Right lobe of liver (tissue), 6 donors: ENCODE measurements around the gene ZNF48. TPM values are rescaled to one million over a fixed set of nuclear protein-coding genes. Genes with fewer than 3 reads are reported as not detected.

Experiments
- ATAC-seq, 4 donors: fragments of 200-7000 bp; cut with Tn5 transposase; one replicate each; pipeline ENCODE4 v1.9.1; 2020; ENCODE audit warnings: mild to moderate bottlenecking in 4 of 4, moderate library complexity in 4 of 4
- DNase-seq, 3 donors: peaks; one replicate each; pipeline ENCODE4 v3.0.0-alpha.2; 2020
- H3K27ac ChIP-seq, 3 donors: fragments of 200-600 bp; one replicate each; pipeline ENCODE4 v1.8.0; 2022
- H3K27me3 ChIP-seq, 2 donors: fragments of 200-600 bp; one replicate each; pipeline ENCODE4 v1.8.0; 2022
- H3K36me3 ChIP-seq, 4 donors: fragments of 200-600 bp; sonication (generic) in 1 of 4; one replicate each; pipeline versions ENCODE4 v1.5.1 to v1.8.0; 2017 to 2022; ENCODE audit warnings: control low read depth in 1 of 4
- H3K4me1 ChIP-seq, 4 donors: fragments of 200-600 bp; sonication (generic) in 1 of 4; one replicate each; pipeline versions ENCODE4 v1.5.1 to v1.8.0; 2017 to 2022; ENCODE audit warnings: control low read depth in 1 of 4
- H3K4me3 ChIP-seq, 3 donors: fragments of 200-600 bp; one replicate each; pipeline ENCODE4 v1.8.0; 2022
- H3K9me3 ChIP-seq, 4 donors: fragments of 200-600 bp; sonication (generic) in 1 of 4; one replicate each; pipeline versions ENCODE4 v1.5.1 to v1.8.0; 2017 to 2022; ENCODE audit warnings: control low read depth in 1 of 4
- POLR2A ChIP-seq: fragments of 450-650 bp; IDR thresholded peaks from one replicate; pipeline ENCODE4 v1.6.1; 2017; ENCODE audit warnings: antibody characterized with exemption, mild to moderate bottlenecking
- WGBS: methylation state at CpG from one replicate; pipeline ENCODE4 v1.1.6; 2018; ENCODE audit warnings: low coverage, low lambda C conversion rate; ENCODE audit not compliant: insufficient coverage; ENCODE audit errors: missing lambda C conversion rate; 5-methylcytosine and 5-hydroxymethylcytosine counted together
- intact Hi-C, 2 donors: fragments of 100-400 bp; cut with DNase I; formaldehyde crosslinking; loops; one replicate each; pipeline versions ENCODE4 v1.11.2 to v1.14.1; 2022
- total RNA-seq, 6 experiments: library from RNA; depleted of rRNA in 2 of 6; stranded (reverse); fragments of >200 nt in 2 of 6; fragmentation: NEBNext Ultra II Directional in 3 of 6; extraction: Animal tissue kit (Norgen Biotek cat#: 25700) in 3 of 6; gene quantifications; one replicate each; pipeline versions ENCODE4 v1.1.0 to v1.2.4, GENCODE V29; 2016 to 2023
- TF ChIP-seq, protein P1 (sequence below), 4 donors: fragments of 200-600 bp in 3 of 4; fragments of 450-650 bp in 1 of 4; IDR thresholded peaks; one replicate each; pipeline versions ENCODE4 v1.5.1 to v1.8.0; 2016 to 2022; ENCODE audit warnings: antibody characterized with exemption in 4 of 4, mild to moderate bottlenecking in 2 of 4
- donor health status: DM: no; HTN: yes; CAD: no.
- donor health status: DM: no; HTN: no; CAD: no.
- donor health status: DM: no; HTN: no; CAD: no.
- donor health status: DM: no; HTN: yes; CAD: no.
- donor health status: DM: no; HTN: yes; CAD: no.

The ZNF48 gene
- total RNA-seq, 6 experiments from 2014 or later, result 2.9 to 4.3 (median 3.9) TPM

DNA sequence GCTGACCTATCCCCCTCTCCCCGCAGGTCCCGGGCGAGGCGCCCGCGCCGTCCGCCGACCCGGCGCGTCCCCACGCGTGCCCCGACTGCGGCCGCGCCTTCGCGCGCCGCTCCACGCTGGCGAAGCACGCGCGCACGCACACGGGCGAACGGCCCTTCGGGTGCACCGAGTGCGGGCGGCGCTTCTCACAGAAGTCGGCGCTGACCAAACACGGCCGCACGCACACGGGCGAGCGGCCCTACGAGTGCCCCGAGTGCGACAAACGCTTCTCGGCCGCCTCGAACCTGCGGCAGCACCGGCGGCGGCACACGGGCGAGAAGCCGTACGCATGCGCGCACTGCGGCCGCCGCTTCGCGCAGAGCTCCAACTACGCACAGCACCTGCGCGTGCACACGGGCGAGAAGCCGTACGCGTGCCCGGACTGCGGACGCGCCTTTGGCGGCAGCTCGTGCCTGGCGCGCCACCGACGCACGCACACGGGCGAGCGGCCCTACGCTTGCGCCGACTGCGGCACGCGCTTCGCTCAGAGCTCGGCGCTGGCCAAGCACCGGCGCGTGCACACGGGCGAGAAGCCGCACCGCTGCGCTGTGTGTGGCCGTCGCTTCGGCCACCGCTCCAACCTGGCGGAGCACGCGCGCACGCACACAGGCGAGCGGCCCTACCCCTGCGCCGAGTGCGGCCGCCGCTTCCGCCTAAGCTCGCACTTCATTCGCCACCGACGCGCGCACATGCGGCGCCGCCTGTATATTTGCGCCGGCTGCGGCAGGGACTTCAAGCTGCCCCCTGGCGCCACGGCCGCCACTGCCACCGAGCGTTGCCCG lies 22.5 kb downstream of the ZNF48 start:
- H3K9me3 ChIP-seq, result no peaks in the 10 kb centered on the region
- peaks cover 0 to 6% (median 0%) of the 10 kb centered on the region in 4 donors for H3K36me3 ChIP-seq
- TF ChIP-seq POLR2A, result peak; percentile 70
- TF ChIP-seq, protein P1, sequence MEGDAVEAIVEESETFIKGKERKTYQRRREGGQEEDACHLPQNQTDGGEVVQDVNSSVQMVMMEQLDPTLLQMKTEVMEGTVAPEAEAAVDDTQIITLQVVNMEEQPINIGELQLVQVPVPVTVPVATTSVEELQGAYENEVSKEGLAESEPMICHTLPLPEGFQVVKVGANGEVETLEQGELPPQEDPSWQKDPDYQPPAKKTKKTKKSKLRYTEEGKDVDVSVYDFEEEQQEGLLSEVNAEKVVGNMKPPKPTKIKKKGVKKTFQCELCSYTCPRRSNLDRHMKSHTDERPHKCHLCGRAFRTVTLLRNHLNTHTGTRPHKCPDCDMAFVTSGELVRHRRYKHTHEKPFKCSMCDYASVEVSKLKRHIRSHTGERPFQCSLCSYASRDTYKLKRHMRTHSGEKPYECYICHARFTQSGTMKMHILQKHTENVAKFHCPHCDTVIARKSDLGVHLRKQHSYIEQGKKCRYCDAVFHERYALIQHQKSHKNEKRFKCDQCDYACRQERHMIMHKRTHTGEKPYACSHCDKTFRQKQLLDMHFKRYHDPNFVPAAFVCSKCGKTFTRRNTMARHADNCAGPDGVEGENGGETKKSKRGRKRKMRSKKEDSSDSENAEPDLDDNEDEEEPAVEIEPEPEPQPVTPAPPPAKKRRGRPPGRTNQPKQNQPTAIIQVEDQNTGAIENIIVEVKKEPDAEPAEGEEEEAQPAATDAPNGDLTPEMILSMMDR (IDR thresholded peaks at IDR 0.05), result peak; percentile 22 to 39 (median 27)
- ATAC-seq (peak; percentile 86 to 95 (median 92)), DNase-seq (peak; percentile 90 to 93 (median 91))
- peak overlapping the region; percentile 76 to 85 (median 80) for H3K27ac ChIP-seq
- peaks cover 0 to 13% (median 0%) of the 10 kb centered on the region in 4 donors for H3K4me1 ChIP-seq
- H3K4me3 ChIP-seq, result peak overlapping the region; percentile 55 to 68 (median 64)
- H3K27me3 ChIP-seq, result no peaks in the 10 kb centered on the region
- WGBS, result 0% methylated on average over 4 of the region's 140 CpGs
- intact Hi-C loops, result no loop called here

DNA sequence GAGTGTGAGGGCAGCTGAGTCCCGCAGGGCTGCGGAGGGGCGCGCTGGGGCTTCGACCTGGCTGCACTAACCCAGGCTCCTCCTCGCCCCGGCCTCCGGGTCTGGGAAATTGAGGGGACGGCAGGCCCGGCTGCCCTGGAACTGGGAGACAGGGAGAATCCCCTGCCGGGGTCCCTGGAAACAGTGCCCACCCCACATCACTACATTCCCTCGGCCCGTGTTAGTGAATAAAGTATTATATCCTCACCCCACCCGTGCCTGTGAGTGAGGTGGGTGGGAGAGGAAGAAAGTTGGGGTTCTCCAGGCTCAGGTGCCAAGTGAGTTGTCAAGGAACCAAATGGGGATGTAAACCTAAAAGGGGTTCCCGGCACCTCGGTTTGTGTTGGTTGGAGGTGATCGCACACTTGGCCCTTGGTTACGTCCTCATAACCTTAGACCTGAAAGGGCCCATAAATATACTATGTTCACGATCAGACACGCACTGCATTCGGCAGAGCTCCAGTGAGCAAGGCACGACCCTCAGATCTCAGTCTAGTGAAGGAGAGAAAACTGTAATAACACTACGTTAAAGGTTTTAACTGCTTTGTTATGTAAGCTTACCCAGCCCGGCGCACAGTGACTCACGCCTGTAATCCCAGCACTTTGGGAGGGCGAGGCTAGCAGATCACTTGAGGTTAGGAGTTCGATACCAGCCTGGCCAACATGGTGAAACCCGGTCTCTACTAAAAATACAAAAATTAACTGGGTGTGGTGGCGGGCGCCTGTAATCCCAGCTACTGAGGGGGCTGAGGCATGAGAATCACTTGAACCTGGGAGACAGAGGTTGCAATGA lies 23.3 kb downstream of the ZNF48 start:
- intact Hi-C loops, result no loop called here
- TF ChIP-seq POLR2A, result no peak
- TF ChIP-seq, protein P1 (IDR thresholded peaks at IDR 0.05), result no peak
- peak overlapping the region; percentile 55 to 68 (median 64) for H3K4me3 ChIP-seq
- H3K27me3 ChIP-seq, result no peaks in the 10 kb centered on the region
- no peaks in the 10 kb centered on the region for H3K9me3 ChIP-seq
- DNase-seq (no peak), ATAC-seq (no peak)
- H3K36me3 ChIP-seq, result peaks cover 0 to 5% (median 0%) of the 10 kb centered on the region in 4 donors
- peaks cover 0 to 13% (median 0%) of the 10 kb centered on the region in 4 donors for H3K4me1 ChIP-seq
- 88% methylated on average over 15 of the region's 31 CpGs for WGBS
- H3K27ac ChIP-seq, result peak overlapping the region; percentile 76 to 85 (median 80)

DNA sequence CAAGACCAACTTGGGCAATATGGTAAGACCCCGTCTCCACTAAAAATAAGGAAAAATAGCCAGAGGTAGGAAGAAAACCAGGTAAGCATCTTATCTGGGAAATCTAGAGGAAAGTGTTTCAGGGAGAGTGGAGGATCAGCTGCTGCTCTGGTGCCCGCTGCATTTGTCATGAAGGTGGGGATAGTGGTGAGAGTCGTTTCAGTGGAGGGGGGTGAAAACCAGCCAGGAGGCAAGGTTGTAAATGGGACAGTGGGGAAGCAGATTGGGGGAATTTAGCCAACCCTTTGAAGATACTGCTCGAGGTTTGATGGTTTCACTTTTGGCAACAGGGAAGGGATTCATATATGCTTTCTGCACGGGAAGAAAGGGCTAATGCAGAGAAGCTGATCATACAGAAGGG lies 25.8 kb downstream of the ZNF48 start:
- H3K4me1 ChIP-seq, result peaks cover 0 to 13% (median 0%) of the 10 kb centered on the region in 4 donors
- TF ChIP-seq, protein P1 (IDR thresholded peaks at IDR 0.05), result no peak
- TF ChIP-seq POLR2A, result no peak
- no peaks in the 10 kb centered on the region for H3K9me3 ChIP-seq
- ATAC-seq (no peak), DNase-seq (no peak)
- no peak overlapping the region for H3K4me3 ChIP-seq
- no peaks in the 10 kb centered on the region for H3K27me3 ChIP-seq
- 92% methylated on average over 5 of the region's 5 CpGs for WGBS
- intact Hi-C loops, result loop anchor here in 1 of 2 donors (10.0 kb wide), 1 partner anchor 204 kb away; no protein-coding TSS in a partner anchor
- H3K36me3 ChIP-seq, result peaks cover 0 to 13% (median 0%) of the 10 kb centered on the region in 4 donors
- H3K27ac ChIP-seq, result no peak overlapping the region

DNA sequence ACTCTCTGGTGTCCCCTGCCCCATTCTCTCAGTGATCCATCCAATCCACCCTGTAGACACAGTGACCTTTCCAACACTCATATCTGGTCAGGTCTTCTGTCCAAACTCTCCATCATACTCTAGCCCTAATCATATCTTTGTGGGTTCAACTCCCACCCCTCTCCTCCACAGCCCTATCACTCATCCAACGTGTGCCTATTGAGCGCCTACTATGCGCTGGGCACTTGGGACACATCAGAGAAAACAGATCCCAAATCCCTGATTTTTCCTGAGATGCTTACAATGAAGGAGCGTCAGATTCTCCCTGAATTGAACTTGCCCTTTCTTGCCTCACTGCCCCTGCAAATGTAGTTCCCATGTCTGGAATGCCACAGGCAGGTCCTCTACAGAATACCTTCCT lies 32.8 kb downstream of the ZNF48 start:
- WGBS, result 88% methylated on average over 4 of the region's 4 CpGs
- ATAC-seq, result no peak
- DNase-seq, result no peak
- H3K27ac ChIP-seq, result no peak overlapping the region
- H3K4me1 ChIP-seq, result peaks cover 0 to 12% (median 3%) of the 10 kb centered on the region in 4 donors
- H3K9me3 ChIP-seq, result no peaks in the 10 kb centered on the region
- H3K4me3 ChIP-seq, result no peak overlapping the region
- intact Hi-C loops, result loop anchor here in 1 of 2 donors (10.0 kb wide), 1 partner anchor 197 kb away; no protein-coding TSS in a partner anchor
- H3K27me3 ChIP-seq, result no peaks in the 10 kb centered on the region
- peaks cover 0 to 13% (median 0%) of the 10 kb centered on the region in 4 donors for H3K36me3 ChIP-seq
- TF ChIP-seq, protein P1 (IDR thresholded peaks at IDR 0.05), result no peak
- TF ChIP-seq POLR2A, result no peak
